ENCODE data around the gene KAZN. TPM values are rescaled to one million over a fixed set of nuclear protein-coding genes. Genes with fewer than 3 reads are reported as not detected.

KAZN gene
- total RNA-seq, 4 donors from 2014 or later, result 0.77 to 12.3 (median 4.9) TPM

GRCh38 chr1:14972107-14972506 lies 373.6 kb downstream of the KAZN start:
- no peaks in the 10 kb centered on the region for H3K9me3 ChIP-seq
- no peak for TF ChIP-seq CTCF (IDR thresholded peaks at IDR 0.05)
- TF ChIP-seq POLR2A (IDR thresholded peaks at IDR 0.05), result no peak
- H3K36me3 ChIP-seq, result no peaks in the 10 kb centered on the region
- intact Hi-C loops (cut with DNase I; ENCODE audit: low total_unique reads), result no loop called here
- no peak overlapping the region for H3K4me3 ChIP-seq
- no peaks in the 10 kb centered on the region for H3K4me1 ChIP-seq
- H3K27ac ChIP-seq, result no peak overlapping the region
- DNase-seq, result no peak
- H3K27me3 ChIP-seq, result no peaks in the 10 kb centered on the region

DNA sequence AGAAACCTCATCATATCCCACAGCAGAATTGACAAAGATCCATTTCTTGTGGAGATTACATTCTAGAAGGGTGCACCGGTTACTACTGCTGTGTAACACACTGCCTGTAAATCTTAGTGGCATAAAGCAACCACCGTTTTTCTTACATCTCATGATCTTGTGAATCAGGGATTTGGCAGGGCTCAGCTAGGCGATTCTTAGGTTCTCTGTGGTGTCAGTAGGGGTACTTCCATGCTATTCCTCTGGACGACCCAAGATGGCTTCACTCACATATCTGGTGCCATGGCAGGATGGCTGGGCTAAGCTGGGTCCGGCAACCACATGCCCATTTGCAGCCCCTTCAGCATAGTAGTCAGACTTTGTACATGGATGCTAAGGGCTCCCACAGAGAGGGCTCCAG lies 375.3 kb downstream of the KAZN start:
- TF ChIP-seq POLR2A (IDR thresholded peaks at IDR 0.05) (no peak), CTCF (IDR thresholded peaks at IDR 0.05) (no peak)
- Histone ChIP-seq H3K27me3 (no peaks in the 10 kb centered on the region), H3K36me3 (no peaks in the 10 kb centered on the region), H3K4me3 (no peak overlapping the region), H3K27ac (no peak overlapping the region), H3K9me3 (no peaks in the 10 kb centered on the region), H3K4me1 (no peaks in the 10 kb centered on the region)
- no peak for DNase-seq
- intact Hi-C loops (cut with DNase I; ENCODE audit: low total_unique reads), result no loop called here

- Histone ChIP-seq H3K4me3 (no peak overlapping the region), H3K9me3 (no peaks in the 10 kb centered on the region), H3K27me3 (no peaks in the 10 kb centered on the region), H3K36me3 (no peaks in the 10 kb centered on the region), H3K4me1 (no peaks in the 10 kb centered on the region), H3K27ac (no peak overlapping the region)
- TF ChIP-seq POLR2A (IDR thresholded peaks at IDR 0.05) (no peak), CTCF (IDR thresholded peaks at IDR 0.05) (no peak)
- intact Hi-C loops (cut with DNase I; ENCODE audit: low total_unique reads), result no loop called here
- DNase-seq, result no peak
These were observed 375.9 kb downstream of the KAZN start for GRCh38 chr1:14974361-14974760.

DNA sequence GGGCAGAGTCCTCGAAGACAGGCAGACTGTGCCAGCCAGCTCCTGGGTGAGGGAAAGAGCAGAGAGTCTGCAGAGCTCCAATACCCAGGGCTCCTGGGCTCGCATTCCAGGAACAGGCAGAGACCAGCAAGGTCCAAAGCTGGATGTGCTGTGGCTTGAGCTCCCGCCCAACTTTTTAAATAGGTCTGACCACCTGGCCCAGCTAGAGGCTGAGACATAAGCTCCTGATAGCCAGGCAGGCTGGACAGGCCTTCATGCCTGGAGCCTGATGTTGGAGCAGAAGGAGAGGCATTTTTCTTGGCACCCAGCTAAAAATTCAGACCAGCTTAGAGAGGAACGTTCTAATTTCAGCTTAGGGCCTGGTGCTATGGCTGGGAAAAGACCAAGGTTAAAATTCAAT lies 376.6 kb downstream of the KAZN start:
- H3K27ac ChIP-seq, result no peak overlapping the region
- no peaks in the 10 kb centered on the region for H3K4me1 ChIP-seq
- H3K27me3 ChIP-seq, result no peaks in the 10 kb centered on the region
- no peak for DNase-seq
- H3K9me3 ChIP-seq, result no peaks in the 10 kb centered on the region
- H3K4me3 ChIP-seq, result no peak overlapping the region
- no peaks in the 10 kb centered on the region for H3K36me3 ChIP-seq
- intact Hi-C loops (cut with DNase I; ENCODE audit: low total_unique reads), result no loop called here
- TF ChIP-seq POLR2A (IDR thresholded peaks at IDR 0.05) (no peak), CTCF (IDR thresholded peaks at IDR 0.05) (no peak)

- TF ChIP-seq CTCF (IDR thresholded peaks at IDR 0.05), result no peak
- no peak for TF ChIP-seq POLR2A (IDR thresholded peaks at IDR 0.05)
- intact Hi-C loops (cut with DNase I; ENCODE audit: low total_unique reads), result no loop called here
- no peaks in the 10 kb centered on the region for H3K36me3 ChIP-seq
- H3K9me3 ChIP-seq, result no peaks in the 10 kb centered on the region
- no peaks in the 10 kb centered on the region for H3K27me3 ChIP-seq
- no peak overlapping the region for H3K27ac ChIP-seq
- no peak overlapping the region for H3K4me3 ChIP-seq
- no peaks in the 10 kb centered on the region for H3K4me1 ChIP-seq
- no peak for DNase-seq
These were observed 377.8 kb downstream of the KAZN start for GRCh38 chr1:14976256-14976655.
